Panc1 (cell line): ENCODE measurements around the gene ZNF586.
"Not testable (repeated sequence)": the region's sequence is repeated elsewhere in the genome, so short reads cannot be mapped to it uniquely, and the experiment has no call there.

Experiments used
- CTCF ChIP-seq: fragments of 450-650 bp; IDR thresholded peaks from 2 replicates; pipeline ENCODE4 v1.5.1; 2017; ENCODE audit warnings: mild to moderate bottlenecking
- POLR2AphosphoS5 ChIP-seq: IDR thresholded peaks from 2 replicates; pipeline ENCODE4 v1.6.1; 2012; ENCODE audit warnings: mild to moderate bottlenecking, low read depth, low read length, moderate library complexity
- TF ChIP-seq, protein P1 (sequence below), 2 experiments: IDR thresholded peaks; 2 replicates each; pipeline ENCODE4 v1.6.1; 2011 to 2012; ENCODE audit warnings: low read depth in 2 of 2, control low read depth in 1 of 2, low read length in 1 of 2, mild to moderate bottlenecking in 1 of 2, moderate library complexity in 1 of 2; ENCODE audit not compliant: insufficient read depth in 1 of 2

DNA sequence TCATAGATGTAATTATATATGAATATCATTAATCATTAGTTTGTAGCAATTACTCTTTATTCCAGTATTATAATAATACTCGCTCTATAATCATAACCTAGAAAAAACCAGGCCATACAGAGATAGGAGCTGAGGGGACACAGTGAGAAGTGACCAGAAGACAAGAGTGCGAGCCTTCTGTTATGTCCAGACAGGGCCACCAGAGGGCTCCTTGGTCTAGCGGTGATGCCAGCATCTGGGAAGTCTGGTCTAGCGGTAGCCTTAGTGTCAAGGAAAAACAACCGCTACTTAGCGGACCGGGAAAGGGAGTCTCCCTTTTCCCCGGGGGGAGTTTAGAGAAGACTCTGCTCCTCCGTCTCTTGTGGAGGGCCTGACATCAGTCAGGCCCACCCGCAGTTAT lies 31.2 kb upstream of the ZNF586 start:
- not testable (repeated sequence) for TF ChIP-seq CTCF, POLR2AphosphoS5
- TF ChIP-seq, protein P1, sequence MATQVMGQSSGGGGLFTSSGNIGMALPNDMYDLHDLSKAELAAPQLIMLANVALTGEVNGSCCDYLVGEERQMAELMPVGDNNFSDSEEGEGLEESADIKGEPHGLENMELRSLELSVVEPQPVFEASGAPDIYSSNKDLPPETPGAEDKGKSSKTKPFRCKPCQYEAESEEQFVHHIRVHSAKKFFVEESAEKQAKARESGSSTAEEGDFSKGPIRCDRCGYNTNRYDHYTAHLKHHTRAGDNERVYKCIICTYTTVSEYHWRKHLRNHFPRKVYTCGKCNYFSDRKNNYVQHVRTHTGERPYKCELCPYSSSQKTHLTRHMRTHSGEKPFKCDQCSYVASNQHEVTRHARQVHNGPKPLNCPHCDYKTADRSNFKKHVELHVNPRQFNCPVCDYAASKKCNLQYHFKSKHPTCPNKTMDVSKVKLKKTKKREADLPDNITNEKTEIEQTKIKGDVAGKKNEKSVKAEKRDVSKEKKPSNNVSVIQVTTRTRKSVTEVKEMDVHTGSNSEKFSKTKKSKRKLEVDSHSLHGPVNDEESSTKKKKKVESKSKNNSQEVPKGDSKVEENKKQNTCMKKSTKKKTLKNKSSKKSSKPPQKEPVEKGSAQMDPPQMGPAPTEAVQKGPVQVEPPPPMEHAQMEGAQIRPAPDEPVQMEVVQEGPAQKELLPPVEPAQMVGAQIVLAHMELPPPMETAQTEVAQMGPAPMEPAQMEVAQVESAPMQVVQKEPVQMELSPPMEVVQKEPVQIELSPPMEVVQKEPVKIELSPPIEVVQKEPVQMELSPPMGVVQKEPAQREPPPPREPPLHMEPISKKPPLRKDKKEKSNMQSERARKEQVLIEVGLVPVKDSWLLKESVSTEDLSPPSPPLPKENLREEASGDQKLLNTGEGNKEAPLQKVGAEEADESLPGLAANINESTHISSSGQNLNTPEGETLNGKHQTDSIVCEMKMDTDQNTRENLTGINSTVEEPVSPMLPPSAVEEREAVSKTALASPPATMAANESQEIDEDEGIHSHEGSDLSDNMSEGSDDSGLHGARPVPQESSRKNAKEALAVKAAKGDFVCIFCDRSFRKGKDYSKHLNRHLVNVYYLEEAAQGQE (IDR thresholded peaks at IDR 0.05; ENCODE audit: insufficient read depth in 1 of 2, low read depth in 2 of 2, low read length in 1 of 2): not testable (repeated sequence)
